NCI-H2227 (cell line): Measurements from ENCODE around the gene NUBP2.

Source experiments
- DNase-seq: peaks from one replicate; lab custom pipeline; 2025; ENCODE audit not compliant: unreplicated experiment; lab: John Stamatoyannopoulos, UW

The NUBP2 gene, protein sequence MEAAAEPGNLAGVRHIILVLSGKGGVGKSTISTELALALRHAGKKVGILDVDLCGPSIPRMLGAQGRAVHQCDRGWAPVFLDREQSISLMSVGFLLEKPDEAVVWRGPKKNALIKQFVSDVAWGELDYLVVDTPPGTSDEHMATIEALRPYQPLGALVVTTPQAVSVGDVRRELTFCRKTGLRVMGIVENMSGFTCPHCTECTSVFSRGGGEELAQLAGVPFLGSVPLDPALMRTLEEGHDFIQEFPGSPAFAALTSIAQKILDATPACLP

DNA sequence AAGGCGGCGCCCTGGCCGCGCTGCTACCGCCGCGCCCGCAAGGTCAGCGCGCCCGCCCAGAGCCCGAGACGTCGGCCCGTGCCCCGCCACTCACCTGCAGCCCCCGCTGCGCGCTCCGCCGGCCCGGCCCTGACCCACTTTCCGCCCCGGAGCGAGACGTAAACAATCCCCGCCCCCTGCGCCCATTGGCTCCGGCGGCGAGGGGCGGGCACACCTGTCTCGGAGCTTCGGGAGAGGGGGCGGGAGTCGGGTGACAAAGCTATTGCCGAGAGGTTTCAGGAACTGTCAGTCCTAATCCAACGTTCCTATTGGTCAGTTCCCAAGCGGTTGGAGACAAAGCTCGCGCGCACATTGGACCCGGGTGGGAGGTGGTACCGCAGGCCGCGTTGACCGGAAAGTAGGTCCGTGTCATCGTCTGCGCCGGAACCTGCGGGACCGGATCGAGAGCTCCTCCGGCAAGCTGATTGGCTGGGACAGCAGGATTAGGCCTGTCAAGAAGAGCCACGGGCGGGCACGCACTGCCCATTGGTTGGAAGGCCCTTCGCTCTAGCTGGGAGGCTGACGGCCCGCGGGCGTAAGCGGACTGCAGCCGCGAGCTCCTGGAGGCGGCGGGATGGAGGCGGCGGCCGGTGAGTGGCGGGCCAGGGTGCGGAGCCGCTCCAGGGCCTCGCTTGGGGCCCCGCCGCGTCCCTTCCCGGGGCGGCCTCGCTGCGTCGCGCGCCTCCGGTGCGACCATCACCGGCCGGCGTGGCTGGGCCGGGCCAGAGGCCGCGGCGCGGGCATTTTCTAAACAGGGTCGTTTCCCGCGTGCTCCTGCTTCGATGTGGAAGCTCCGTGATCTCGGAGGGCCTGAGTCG lies at the start of gene NUBP2, which contains the start of gene SPSB3:
Gene NUBP2 (plus strand): TSS at position 553 of the 857 bp plus-strand sequence. CDS start 61 bp downstream, at position 614.
Gene SPSB3 (minus strand): TSS at position 164 of the 857 bp plus-strand sequence. CDS start 1,088 bp downstream, outside the sequence.
- DNase-seq, result peak; percentile 100

DNA sequence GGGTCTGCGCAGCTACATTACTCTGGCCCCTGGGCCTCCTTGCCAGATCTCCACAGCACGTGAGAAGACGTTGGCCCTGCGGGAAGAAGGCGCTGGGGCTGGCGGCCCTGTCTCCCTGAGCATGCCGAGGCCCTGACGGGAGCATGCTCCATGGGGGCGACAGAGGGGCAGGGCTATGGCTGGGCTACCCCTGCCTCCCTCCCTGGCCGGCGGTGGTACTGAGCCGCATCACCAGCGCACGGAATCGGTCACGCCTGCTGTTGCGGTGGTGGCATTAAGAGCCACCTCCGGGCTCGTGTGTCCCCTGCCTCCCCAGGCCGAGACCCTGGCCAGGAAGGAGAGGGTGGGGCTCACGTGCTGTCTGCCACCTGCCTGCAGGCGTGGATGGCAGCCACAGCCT lies 48.6 kb upstream of the NUBP2 start:
- no peak for DNase-seq

DNA sequence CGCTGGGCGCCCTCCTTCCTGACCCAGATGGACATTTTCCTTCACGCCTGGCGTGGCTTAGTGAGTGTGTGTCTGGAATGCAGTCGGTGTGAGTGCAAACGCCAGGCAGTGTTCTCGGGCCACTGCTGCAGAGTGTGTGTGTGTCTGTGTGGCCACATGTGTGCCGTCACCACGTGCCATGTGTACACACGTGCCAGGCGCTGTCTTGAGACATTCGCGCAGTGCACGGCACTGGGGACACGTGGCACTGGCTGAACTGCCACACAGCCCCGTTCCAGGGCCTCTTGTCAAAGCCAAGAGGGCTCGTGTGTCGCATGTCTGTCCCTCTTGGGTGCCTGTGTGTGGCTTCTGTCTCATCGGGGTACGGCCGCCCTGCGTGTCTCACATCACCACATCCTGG lies 47.9 kb upstream of the NUBP2 start:
- no peak for DNase-seq

DNA sequence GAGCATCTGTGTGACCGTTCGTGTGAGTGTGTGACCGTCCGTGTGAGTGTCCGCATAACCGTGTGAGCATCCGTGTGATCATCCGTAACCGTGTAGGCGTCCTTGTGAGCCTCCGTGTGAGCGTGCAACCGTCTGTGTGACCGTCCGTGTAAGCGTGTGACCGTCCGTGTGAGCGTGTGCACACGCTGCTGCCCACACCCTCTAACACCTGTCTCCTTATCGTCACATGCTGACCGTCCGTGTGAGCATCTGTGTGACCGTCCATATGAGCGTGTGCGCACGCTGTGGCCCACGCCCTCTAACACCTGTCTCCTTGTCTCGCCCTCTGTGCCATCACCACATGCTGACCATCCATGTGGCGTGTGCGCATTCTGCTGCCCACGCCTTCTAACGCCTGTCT lies 42.5 kb upstream of the NUBP2 start:
- DNase-seq, result no peak

DNA sequence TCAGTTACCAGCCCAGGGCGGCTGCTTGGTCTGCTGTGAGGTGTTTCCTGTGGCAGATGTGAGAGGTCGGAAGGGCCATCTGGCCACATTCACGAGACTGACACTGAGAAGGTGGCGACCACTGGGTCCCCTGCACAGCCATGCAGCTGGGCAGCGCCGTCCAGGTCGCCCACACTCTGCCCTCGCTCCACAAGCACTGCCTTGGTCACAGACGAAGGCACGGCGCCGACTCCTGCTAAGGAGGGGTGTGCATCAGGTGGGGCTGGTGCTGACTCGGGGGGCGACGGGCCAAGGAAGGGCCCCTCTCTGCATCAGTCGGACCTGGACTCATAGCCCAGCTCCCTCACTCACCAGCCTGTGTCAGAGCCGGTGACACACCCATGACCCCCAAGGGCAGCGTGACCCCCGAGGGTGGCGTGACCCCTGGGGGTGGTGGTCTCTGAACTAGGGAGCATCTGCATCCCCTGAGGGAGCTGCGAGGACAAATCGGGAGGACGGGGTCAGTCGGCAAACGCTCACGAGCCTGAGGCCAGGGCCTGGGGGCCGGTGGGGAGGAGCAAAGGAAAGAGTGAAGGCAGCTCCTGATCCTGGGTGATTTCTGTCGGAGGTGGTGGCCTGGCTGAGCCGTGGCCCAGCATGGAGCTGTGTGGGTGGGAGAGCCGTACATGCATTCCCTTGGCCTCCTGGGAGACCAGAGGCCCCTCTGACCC lies 41.8 kb upstream of the NUBP2 start:
- DNase-seq, result no peak

DNA sequence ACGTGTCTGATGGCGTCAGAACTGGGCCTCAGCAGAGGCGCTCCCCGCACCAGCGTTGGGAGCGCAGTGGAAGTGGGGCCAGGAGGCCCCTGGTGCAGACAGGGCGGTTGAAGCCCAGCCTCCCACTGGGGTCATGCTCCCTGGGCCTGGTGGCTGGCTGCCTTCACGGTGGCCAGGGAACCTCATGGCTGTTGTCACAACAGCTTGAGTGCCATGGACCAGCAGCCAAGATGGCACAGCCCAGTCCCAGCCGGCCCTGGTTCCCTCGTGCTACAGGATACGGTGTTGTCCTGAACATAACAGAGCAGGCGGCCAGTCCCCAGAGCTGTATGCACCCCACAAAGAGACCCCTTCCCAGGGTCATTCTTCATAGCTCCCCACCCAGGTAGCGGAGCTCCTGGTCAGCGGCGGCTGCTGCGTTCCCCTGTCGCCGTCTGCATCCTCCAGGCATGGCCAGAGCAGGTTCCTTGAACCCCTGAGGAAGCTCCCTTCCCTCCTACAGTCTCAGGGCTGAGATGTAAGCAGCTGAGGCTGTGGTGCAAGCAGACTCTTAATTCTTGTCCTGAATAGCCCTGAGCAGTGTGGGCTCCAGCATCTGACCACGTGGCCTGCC lies 41.1 kb upstream of the NUBP2 start:
- DNase-seq, result no peak

DNA sequence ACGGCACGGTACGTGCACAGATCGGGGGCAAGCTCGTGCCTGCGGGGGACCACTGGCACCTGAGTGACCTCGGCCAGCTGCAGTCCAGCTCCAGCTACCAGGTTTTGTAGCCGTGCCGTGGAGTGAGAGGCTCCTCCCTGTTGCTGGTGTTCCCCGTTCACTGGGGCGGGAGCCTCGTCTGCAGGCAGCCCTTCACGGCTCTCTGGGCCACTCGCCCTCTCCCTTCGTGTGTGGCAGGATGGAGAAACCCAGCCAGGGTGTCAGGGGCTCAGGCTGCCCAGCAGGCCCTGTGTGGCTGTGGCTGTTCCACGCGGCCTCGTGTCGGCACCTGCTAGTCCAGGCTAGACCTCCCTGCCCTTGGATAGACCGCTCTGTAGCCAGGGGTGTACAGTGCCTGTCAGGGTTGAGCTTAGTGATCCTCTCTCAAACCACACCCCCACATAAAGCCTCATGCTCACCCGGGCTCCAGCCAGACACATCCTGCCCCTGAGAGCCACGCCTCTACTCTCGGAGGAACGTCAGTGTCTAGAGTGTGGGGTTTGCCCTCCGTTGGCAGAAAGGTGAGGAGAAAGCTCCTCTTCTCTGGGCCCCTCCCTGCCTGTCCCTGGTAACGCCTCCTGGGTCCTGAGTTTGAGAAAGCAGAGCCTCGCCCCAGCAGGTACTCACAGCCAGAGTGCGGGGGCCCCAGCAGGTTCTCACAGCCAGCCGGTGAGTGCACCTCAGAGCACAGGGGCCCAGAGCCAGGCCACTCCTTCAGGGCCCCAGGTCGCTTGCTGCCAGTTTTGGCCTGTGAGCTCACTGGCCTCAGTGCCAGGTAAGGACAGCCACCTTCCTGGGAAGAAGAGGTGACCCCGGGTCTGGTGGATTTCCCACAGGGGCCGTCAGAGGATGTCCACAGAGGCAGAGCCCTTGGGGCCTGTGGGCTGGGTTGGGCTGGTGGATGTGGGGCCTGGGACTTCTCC lies 39.1 kb upstream of the NUBP2 start:
- DNase-seq, result no peak

DNA sequence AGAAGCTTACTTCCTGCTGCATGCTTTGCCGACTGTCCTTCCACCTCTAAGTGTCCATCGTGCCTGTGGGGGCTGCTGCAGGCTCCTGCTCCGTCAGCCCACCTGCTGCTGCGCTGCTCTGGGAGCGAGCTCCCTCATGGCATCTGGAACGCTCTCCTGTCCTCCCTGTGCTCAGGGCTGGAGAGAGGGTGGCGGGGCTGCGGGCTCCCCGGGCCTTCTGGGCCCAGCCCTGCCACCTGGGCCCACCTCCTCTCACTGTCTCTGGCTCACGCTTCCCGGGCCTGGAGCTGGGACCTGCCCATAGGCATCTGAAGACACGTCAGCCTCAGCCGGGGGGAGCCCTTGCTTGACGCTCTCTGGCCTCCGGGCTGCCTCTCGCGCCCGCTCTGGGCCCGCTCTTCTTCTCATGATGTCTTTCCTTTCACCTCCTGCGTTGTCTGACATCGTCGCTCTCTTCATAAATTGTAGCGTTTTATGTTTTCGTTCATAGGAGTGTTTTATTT lies 38.4 kb upstream of the NUBP2 start:
- DNase-seq, result no peak

DNA sequence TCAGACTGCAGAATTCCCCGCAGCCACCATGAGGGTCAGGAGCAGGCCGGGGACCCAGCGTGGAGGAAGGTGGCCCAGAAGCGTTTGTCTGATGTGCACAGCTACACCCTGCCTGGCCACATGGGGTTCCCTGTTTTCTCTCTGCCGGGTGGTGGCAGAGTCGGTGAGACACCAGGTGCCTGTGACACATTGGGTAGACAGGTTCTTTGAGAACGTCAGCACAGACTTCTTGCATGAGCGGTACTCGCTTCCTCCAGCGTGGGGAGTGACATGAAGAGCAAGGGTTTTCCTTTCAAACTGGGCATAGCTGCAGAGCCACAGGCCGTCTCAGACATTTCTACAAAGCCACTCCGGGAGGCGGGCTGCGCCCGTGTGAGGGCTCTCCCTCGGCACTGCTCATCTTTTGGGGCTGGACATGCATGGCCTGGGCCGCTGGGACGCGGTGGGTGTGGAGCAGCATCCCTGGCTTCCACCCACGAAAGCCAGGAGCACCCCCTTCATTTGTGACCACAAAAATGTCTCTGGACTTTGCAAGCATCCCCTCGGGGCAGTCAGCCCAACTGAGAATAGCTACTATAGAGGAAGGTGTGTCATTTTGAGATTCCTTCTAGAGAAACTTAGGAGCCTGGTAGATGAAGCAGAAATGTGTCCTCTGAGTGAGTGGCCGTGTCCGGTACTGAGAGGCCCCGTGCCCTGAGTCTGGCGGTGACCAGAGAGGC lies 37.4 kb upstream of the NUBP2 start:
- no peak for DNase-seq

DNA sequence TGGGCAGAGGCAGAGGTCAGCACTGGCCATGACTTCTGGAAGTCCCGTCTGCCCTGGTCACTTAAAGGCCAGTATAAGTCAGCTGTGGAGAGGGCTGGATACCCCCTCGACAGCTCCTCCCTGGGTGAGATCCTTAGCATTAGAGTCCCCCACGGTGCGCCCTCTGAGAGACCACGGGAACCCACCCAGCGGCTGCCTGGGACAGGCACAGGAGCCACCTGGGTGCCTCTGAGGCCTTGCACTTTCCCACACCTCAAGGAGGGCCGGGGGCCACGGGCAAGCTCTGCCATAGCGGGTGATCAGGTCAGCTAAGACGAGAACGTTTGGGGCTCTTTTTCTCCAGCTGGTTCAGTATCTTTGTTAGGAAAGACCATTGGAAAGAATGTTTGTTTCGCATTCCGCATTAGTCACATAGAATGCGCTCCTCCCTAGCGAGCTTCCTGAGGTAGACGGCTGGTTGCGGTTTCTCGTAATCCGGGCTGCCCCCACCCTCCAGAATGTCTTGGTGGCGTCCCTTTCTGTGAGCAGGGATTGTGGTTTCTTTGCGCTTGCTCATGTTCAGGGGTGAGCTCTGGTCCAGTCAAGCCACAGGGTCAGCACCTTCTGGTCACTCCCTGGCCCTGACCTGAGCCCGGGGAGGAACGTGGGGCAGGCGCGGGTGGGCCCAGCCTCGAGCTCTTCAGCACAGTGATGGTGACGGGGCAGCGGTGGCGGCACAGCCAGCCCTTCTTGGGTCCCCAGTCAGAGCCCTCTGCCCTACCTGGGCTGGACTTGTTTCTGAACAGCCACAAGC lies 36.7 kb upstream of the NUBP2 start:
- DNase-seq, result no peak

DNA sequence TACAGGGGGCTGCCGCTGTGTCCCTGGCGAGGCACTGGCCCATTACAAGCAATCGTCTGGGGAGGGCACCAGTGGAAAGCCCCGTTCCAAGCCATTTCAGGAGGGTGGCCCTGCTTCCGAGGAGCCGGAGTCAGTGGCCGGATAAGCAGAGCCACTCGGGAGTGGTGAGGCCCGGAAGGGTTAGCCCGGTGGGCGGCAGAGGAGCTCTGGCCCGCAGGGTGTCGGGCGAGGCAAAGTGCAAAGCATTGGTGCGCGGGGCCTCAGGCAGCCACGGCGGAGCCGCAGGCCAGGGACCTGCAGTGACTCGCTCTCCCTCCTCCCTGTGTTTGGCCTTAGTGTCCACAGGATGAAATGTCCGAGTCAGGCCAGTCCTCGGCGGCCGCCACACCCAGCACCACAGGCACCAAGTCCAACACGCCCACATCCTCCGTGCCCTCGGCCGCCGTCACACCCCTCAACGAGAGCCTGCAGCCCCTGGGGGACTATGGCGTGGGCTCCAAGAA lies 36.0 kb upstream of the NUBP2 start:
- no peak for DNase-seq

DNA sequence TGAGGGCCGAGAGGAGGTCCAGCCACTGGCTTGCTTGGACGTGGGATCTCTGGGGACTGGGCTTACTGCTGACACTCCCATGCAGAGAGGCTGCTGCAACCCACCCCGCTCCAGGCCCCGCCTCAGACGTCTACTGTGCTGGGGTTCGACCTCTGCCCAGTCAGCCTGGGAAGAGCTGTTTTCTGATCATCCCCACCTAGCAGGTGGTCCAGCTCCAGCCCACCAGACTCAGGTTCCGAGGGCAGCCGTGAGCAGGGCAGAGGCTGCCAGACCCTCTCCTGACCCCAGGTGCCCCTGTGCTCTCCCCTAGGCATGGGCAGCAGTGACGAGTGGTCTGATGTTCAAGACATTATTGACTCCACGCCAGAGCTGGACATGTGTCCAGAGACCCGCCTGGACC lies 34.8 kb upstream of the NUBP2 start:
- no peak for DNase-seq

DNA sequence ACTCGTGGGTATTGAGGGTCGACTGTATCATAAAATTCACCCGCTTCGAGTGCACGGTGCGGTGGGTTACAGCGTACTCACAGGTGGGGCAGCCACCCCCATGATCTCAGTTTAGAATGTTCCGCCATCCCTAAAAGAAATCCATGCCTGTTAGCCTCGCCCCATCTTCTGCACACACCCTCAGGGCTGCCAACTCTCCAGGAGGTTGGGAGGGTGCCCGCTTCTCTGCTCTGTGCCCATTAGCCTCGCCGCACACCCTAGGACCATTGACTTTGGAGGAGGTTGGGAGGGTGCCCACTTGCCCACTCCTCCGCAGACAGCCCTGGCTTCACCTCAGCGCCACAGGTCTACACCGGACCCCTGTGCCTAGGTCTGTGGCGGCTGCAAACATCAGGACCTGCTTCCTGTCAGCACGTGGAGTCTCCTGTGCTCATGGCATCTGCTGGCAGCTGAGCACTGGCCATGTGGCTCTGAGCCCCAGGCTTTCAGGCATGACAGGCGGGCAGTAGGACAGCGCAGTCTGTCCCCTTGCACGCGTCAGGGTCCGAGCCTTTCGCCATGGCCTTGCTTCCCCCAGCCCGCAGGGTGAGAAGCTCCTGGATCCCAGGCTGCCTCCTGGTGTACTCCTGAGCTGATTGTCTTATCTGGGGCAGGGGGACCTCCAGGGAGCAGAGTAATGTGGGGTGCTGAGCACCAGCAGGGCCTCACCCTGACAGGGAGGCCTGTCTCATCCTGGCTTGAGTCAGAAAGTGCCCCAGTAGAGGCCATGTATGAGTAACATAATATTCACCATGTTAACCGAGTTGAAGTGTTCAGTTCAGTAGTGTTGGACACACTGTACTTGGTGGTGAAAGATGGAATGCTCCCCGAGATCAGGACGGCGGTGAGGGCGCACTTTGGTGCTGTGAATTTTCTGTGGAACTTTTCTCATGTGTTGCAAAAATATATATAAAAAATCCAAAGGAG lies 33.3 kb upstream of the NUBP2 start:
- DNase-seq, result no peak

DNA sequence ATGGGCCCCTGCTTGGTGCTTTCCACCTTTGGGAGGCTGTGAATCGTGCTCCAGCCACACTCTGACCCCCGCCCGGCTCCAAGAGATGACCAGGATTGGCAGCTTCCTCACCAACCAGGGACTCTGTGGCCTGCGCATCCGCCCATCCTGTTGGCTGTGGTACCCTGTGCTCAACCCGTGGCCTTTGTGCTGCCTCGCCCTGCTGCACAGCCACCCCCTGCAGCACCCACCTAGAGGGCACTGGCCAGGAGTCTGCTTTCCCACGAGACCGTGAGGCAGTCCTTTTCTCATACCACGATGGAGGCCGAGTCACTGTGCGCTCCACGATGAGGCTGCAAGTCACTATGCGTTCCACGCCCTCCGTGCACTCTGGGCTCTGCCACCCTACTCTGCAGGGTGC lies 30.8 kb upstream of the NUBP2 start:
- no peak for DNase-seq

DNA sequence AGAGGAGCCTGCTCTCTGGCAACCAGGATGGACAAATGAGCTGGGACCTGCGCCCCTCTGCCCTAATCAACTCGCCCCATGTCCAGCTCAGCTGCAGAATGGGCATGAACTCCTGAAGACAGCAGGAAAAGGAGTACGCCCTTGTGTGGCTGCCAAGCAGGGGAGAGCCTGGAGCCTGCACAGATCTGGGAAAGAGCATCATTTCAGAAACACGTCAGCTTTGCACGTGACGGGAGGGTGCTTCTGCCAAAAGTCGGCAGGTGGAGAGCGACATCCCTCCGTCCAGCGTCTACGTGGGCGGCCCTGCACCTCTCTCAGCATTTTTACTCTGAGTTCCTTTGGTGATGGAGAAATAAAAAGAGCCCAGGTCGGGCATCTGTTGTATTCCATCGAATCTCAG lies 29.9 kb upstream of the NUBP2 start:
- no peak for DNase-seq

DNA sequence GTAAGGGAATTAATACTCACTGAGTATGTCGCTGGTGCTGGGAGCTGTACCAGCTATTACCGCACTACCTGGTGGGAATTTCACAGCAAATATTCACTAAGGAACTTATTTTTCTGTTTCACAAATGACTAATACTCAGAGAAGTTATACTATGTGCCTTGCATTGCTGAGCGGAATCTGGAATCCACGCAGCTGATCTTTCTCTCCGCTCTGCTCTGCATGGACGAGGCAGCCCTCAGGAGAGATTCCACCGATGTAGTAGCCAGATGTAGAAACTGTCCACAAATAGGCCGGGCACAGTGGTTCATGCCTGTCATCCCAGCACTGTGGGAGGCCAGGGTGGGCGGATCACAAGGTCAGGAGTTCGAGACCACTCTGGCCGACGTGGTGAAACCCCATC lies 28.6 kb upstream of the NUBP2 start:
- DNase-seq, result no peak
